Activated CD4-positive, CD25-positive, alpha-beta regulatory T cell treated with anti-CD3 and anti-CD28 coated beads, Interleukin-2, amount 50 U/mL, for 16 hours (primary cell): ENCODE results near the gene CDK5RAP2.
"Not testable (repeated sequence)": the region's sequence is repeated elsewhere in the genome, so short reads cannot be mapped to it uniquely, and the experiment has no call there.

ENCODE experiments used
- DNase-seq: peaks from one replicate; pipeline ENCODE4 v3.0.0-alpha.2; 2020; ENCODE audit warnings: low read depth, low spot score

The CDK5RAP2 gene

DNA sequence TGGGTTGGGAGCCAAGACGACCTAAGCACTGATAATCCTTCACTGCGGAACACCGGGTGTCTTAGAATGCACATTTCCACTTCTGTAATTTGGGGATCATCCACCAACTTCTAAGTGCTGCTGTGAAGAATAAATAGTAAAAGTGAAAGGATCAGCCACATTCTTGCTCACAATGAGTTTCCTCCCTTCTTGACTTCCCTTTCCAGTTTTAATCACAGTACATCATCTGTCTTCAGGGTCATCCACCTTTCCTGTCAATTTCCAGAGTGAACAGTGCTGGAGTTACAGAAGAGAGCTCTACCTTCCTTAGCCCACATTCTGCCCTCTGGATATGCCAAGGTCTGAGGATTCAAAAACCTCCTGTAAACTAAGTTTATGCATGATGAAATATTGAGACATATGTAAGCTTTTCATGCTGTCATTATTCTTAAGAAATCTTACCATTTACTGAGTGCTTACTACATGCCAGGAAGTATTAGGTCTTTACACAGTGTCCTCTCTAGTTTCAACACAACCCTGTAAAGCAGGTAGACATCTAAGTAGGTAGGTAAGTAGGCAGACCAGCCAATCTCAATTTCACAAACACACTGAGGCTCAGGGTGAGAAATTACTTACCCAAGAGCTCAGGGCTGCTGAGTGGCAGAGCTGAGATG is 105.2 kb downstream of the CDK5RAP2 start:
- no peak for DNase-seq

- no peak for DNase-seq
Observed at GRCh38 chr9:120473608-120474007, 106.4 kb downstream of the CDK5RAP2 start.

DNA sequence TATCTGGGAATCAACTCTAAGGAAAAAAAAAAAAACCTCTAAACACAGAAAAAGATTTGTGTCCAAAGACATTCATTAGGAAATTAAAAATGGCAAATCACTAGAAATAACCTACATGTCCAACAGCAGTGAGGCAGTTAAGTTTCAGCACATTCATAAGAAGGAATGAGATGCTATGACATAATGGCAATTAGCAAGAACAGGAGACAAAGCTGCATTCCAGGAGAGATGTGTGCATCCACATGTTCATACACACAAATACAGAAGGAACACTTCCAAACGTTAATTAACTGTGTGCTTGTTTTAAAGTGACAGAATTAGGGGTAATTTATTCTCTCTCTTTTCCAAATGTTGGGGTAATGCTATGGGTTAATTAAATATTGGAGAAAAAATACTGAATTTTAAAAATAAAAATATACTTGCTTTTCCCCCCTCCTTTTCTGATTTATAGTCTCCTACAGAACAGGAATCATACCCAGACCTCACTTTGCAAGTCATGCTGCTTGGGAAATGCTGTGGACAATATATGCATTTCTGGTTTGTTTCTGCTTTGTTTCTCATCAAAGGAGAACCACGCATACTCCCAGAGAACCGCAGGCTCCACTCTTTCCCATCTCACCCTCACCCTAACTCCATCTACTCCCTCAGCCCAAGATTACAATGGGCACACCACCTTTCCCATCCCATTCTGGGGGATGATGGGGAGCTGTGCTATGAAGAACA is 114.1 kb downstream of the CDK5RAP2 start:
- no peak for DNase-seq

DNA sequence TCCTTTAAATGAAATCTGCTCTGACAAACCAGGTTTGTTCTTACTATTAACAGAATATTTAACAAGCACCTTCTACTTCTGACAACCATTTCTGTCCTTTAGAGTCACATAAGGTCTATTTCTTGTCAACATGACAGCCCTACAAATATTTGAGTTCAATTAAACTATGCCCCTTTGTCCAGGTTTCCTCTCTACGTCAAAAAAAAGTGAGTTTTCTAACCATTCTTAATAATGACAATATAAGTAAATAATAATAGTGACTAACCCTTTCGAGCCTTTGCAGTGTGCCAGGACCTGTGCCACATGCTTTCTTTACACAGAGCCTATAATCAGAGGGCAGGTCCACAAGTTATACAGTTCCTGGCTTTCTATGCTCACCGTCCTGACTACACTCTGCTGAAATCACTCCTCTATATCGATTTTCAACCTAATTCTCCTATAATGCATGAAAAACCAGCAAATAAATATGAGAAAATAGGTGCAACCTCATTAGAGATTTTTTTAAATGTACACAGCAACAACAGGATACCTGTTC is 115.0 kb downstream of the CDK5RAP2 start:
- no peak for DNase-seq

DNA sequence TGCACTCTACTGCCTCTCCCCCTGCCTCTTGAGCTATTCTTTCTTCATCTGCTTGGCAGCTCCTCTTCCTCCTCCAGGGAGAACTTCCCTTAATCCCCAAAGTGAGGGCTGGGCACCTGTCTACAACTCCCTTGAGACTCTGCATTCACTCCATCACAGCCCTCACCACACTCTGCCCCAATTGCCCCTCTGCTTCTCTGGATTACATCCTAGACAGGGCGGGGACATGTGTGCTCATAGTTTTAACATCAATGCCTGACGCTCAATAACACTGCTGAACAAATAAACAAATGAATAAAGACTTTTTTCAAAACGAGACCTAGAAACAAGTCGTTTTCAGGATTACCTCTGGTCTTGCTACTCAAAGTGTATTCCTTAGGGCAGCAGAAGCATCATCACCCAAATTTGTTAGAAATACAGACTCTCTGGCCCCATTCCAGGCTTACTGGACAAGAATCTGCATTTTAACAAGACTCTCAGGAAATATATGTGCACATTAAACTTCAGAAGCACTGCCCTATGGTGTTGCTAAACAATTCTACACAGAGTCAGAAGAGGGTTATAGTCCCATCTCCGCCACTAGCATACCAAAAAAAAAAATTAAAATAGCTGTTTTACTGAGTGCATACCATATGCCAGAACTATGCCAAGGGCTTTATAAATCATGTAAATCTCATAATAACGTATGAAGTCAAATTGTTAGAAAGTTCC is 115.6 kb downstream of the CDK5RAP2 start:
- no peak for DNase-seq

GRCh38 chr9:120463765-120464164 is 116.2 kb downstream of the CDK5RAP2 start:
- DNase-seq = no peak

DNA sequence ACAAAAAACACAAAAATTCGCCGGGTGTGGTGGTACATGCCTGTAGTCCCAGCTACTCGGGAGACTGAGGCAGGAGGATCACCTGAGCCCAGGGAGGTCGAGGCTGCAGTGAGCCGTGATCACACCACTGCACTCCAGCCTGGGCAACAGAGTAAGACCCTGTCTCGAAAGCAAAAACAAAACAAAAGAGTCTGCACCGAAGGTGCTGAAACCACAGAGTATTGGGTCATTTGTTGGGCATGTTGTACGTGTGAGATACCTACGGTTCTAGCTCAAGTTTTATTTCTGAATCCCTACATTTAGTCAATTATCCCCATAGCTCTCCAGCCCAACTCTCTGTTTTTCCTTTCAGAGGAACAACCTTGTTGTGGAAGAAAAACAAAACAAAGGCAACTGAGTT is 118.3 kb downstream of the CDK5RAP2 start:
- DNase-seq = not testable (repeated sequence)

DNA sequence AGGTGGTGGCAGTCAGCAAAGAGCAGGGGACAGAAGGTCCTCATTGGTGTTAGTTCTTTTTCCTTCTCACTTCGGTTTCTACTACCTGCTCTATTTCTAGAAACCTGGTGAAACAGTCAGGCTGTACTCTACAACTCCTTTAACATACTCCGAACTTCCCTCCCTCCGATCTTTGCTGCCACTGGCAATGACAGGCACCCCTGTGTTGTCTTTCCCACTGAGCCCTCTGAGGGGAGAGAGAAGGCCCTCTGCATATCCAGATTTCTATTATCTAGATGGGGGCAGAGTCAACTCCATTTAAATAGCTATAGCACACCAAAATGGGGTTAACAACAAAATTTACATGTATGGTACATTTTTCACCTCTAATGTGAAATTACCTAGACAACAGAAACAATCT is 123.7 kb downstream of the CDK5RAP2 start:
- DNase-seq = no peak

DNA sequence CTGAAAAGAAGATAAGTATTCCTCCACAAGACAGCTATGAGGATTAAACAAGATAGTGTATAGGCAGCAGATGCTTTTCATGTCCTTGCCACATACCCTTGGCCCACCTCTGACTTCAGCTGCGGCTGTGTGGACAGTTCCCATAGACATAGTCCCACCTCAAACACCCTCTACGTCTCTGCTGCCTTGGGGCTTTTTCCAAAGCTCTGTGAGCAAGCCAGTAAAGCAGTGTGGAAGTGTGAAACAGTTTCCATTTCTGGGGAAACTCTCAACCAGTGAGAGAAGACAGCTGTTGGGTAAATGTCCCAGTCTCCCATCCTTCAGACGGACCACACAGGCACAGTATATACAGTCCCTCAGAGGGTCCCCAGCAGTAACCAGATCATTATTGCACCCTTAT is 125.5 kb downstream of the CDK5RAP2 start:
- no peak for DNase-seq

DNA sequence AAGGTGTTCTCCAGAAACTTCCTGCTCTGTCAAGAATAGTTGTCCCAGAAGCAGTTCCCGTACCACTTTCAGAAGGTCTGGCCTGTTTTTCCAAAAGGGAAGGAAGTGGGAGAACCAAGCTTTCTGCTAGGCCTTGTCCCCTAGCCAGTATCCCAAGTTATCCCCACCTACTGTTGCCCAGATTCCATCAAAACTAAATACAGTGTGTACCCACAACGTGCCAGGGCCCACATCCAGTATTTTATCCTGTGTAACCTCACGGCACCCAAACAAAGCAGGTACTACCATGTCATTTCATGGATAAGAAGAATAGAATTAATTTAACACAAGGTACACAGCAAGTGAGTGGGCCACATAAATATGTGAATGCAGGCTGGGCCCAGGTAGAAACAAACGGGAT is 126.2 kb downstream of the CDK5RAP2 start:
- DNase-seq = no peak

GRCh38 chr9:120452631-120453030 is 127.3 kb downstream of the CDK5RAP2 start:
- DNase-seq = no peak

DNA sequence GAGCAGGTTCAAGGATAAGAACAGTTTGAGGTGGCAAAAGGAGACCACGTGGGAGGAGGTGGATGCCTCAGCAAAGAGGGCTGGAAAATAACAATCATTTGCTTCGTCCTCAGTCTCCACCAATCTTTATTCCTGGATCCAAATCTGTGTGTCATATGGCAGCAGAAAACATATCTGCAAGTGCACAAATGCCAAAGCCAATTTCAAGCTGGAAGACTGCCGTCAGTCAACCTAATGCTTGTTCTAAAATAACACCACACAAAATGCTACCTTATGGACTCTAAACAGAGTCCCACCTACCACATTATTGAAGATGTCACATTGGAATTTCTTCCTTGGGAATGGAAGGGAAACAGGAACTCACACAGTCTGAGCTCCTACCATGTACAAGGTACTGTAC is 129.1 kb downstream of the CDK5RAP2 start:
- DNase-seq = no peak

DNA sequence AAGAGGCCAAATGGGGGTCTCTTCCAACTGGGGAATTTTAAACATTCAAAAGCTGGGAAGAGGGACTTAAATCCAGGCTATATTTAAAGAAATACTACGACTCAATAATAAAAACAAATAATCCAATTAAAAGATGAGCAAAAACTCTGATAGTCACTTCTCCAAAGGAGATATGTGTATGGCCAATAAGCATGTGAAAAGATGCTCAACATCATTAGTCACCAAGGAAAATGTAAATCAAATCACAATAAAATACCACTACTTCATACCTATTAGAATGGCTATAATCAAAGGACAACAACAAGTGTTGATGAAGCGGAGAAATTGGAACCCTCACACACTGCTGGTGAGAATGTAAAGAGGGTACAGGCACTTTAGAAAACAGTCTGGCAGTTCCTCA is 130.4 kb downstream of the CDK5RAP2 start:
- no peak for DNase-seq

DNA sequence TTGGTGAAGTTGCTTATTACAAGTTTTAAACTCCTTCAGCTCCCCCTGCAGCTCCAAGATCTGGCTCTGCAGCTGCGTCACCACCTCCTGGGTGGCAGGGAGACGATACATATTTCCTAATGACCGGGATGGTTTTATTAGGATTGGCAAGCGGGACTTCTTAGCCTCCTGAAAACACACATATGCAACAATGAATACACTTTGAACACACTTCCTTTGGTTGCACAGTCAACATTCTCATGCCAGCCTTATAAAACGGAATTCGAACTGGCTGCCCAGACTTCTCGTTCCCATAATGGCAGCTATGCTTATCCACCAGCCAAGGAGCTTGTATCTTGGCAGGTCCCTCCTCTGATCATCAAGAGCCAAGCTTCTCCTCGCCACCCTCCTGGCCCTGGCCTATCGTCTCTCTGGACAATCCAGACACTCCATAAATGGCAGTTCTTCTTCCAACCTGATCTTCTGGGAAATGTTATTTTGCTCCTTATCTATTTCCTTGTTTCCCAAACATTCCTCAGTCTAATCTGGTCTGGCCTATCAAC is 131.9 kb downstream of the CDK5RAP2 start:
- no peak for DNase-seq

GRCh38 chr9:120446671-120447070 is 133.3 kb downstream of the CDK5RAP2 start:
- no peak for DNase-seq

DNA sequence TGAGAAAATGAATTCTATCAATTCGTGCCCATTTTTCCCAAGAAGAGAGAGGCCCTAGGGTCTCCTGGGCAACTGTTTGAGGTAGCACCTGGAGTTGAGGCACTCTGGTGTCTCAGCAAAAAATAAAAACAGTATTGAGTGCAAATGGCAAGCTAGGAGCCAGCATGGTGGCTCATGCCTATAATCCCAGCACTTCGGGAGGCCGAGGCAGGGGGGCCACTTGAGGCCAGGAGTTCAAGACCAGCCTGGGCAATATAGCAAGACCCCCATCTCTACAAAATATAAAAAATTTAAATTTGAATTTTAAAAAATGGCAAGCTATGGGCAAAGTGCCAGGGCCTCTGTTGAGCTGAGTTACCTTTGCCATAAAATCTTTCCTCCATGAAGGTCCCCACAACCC is 136.0 kb downstream of the CDK5RAP2 start:
- DNase-seq = no peak

GRCh38 chr9:120443489-120443888 is 136.5 kb downstream of the CDK5RAP2 start:
- no peak for DNase-seq

DNA sequence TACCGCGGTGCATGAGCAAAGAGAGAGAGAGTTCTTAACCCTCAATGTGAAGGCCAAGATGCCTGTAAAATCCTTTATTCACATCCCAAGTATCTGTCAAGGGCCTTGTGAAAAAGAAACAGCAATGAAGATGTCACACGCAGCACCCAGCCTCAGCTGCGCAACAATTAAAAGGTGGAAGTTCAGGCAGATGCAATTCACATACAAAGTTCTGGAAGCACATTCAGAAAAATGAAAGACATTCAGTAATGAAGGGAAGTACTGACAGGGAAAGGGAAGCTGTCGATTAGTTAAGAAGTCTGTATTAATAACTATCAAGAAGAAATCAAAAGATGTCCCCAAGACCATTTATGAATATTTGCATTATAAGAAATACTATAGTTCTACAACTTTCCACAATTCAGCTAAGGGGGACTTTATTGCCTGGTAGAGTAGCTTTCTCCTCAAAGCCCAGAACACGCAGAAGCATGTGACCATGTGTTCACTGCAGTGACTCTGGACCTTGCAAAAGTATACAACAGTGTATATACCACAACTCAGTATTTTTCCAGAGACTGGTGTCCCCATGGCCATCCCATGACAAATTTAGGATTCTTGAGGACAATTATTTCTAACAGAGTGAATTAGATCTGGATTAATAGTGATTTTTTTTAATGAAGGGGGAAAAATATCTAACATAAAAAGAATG is 137.5 kb downstream of the CDK5RAP2 start:
- DNase-seq = no peak

GRCh38 chr9:120441426-120442307 is 138.3 kb downstream of the CDK5RAP2 start:
- no peak for DNase-seq

GRCh38 chr9:120440791-120441190 is 139.2 kb downstream of the CDK5RAP2 start:
- no peak for DNase-seq

DNA sequence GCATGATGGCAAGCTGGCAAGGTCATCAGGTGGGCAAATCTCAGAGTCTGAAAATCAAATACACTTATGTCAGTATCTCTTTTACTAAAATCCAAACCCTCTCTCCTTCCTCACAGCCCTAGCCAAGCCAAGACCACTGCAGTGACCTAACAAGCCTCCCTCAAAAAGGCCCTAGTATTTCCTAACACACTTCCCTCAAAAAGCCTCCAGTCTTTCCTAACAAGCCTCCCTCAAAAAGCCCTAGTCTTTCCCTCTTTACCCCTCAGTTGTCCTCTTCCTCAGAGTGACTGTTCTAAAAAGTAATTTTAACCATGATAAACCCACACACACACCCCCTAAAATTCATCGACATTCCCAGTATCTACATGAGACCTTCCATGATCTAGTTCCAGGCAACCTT is 140.0 kb downstream of the CDK5RAP2 start:
- no peak for DNase-seq
